ENCODE measurements around the gene KNOP1.

KNOP1 gene

DNA sequence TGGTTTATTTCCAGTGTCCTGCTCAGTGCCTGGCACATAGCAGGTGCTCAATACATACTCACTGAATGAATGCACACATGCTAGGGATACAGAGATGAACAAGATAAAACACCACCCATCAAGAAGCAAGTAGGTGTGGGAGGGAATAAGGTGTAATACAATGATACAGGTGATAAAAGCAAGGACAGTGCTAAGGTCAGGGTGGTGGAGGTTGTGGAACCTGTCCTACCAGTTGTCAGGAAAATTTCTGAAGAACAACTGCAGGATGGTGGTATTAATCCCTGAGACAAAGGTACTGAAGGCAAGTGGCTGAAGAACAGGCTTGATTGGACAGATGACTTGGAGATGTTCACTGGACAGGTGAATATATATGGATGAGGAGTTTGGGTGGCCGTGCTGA is 1.8 kb downstream of the KNOP1 start:
- no peak overlapping the region for H3K27ac ChIP-seq
- TF ChIP-seq, protein P1, sequence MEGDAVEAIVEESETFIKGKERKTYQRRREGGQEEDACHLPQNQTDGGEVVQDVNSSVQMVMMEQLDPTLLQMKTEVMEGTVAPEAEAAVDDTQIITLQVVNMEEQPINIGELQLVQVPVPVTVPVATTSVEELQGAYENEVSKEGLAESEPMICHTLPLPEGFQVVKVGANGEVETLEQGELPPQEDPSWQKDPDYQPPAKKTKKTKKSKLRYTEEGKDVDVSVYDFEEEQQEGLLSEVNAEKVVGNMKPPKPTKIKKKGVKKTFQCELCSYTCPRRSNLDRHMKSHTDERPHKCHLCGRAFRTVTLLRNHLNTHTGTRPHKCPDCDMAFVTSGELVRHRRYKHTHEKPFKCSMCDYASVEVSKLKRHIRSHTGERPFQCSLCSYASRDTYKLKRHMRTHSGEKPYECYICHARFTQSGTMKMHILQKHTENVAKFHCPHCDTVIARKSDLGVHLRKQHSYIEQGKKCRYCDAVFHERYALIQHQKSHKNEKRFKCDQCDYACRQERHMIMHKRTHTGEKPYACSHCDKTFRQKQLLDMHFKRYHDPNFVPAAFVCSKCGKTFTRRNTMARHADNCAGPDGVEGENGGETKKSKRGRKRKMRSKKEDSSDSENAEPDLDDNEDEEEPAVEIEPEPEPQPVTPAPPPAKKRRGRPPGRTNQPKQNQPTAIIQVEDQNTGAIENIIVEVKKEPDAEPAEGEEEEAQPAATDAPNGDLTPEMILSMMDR (conservative IDR thresholded peaks at IDR 0.05; ENCODE audit: low read depth) = no peak
- ChIA-PET CTCF (no interaction called here), POLR2A (ENCODE audit: low non-redundant PET) (no interaction called here)
- DNase-seq (ENCODE audit: low spot score) = peak; percentile 46

GRCh38 chr16:19715566-19715965 is 2.5 kb downstream of the KNOP1 start:
- H3K27ac ChIP-seq = peak overlapping the region; percentile 39
- TF ChIP-seq, protein P1 (conservative IDR thresholded peaks at IDR 0.05; ENCODE audit: low read depth) = no peak
- peak; percentile 53 for DNase-seq (ENCODE audit: low spot score)
- POLR2A ChIA-PET (ENCODE audit: low non-redundant PET) = no interaction called here
- CTCF ChIA-PET = no interaction called here

DNA sequence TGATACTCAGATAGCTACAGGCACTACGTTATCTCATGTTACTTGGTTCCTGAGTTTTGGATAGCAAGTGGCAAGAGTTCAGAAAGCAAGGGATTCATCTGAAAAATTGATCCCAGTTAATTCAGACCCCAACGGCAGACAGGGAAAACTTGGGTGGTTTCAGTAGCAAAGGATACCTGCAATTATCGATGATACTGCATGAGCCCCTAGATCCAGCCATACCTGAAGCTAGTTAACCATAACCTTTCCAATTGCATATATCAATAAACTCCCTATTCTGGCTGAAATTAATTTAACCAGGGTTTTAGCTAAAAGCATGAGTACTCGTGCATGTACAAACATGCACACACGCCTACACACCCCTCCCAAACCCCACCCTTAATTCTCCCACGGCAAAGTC is 4.3 kb downstream of the KNOP1 start:
- TF ChIP-seq, protein P1 (conservative IDR thresholded peaks at IDR 0.05; ENCODE audit: low read depth) = no peak
- DNase-seq (ENCODE audit: low spot score) = no peak
- no peak overlapping the region for H3K27ac ChIP-seq
- POLR2A ChIA-PET (ENCODE audit: low non-redundant PET) = interaction anchor here (0.6 kb wide), 1 partner anchor 60 kb away, joined by 8 read pairs; no protein-coding TSS in a partner anchor
- CTCF ChIA-PET = no interaction called here

DNA sequence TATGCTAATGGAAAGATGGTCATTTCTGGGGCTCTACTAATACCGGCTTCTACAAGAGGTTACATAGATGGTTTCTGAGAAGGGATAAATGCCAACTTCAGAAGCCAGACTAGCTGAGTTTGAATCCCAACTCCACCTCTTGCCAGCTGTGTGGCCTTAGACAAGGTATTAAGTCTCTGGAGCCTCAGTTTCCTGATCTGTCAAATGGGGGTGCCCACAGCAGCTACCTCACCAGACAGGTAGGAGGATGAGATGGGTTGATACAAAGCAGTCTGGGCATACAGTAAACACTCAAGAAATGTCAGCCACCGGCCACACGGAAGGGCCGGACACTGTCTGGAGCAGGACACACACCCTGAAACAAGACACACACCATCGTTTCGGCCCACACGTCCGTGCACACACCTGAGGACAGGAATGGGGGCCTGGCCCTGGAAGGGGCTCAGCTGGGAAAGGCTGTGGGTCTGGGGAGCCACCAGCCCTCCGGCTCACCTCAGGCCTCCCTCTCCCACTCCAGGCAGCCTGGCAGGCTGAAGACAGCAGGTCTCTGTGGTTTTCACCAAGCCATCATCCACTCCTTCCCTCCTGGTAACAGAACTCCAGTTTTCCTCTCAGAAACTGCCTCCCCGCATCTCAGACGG is 5.5 kb downstream of the KNOP1 start:
- ChIA-PET CTCF (no interaction called here), POLR2A (ENCODE audit: low non-redundant PET) (no interaction called here)
- no peak for DNase-seq (ENCODE audit: low spot score)
- TF ChIP-seq, protein P1 (conservative IDR thresholded peaks at IDR 0.05; ENCODE audit: low read depth) = no peak
- H3K27ac ChIP-seq = no peak overlapping the region

GRCh38 chr16:19711643-19712042 is 6.4 kb downstream of the KNOP1 start:
- CTCF ChIA-PET = interaction anchor here (0.6 kb wide), 1 partner anchor 34 kb away, joined by 3 read pairs; no protein-coding TSS in a partner anchor
- no peak overlapping the region for H3K27ac ChIP-seq
- TF ChIP-seq, protein P1 (conservative IDR thresholded peaks at IDR 0.05; ENCODE audit: low read depth) = no peak
- no peak for DNase-seq (ENCODE audit: low spot score)
- POLR2A ChIA-PET (ENCODE audit: low non-redundant PET) = no interaction called here

GRCh38 chr16:19710991-19711545 is 7.0 kb downstream of the KNOP1 start:
- no peak for DNase-seq (ENCODE audit: low spot score)
- no peak overlapping the region for H3K27ac ChIP-seq
- TF ChIP-seq, protein P1 (conservative IDR thresholded peaks at IDR 0.05; ENCODE audit: low read depth) = no peak
- POLR2A ChIA-PET (ENCODE audit: low non-redundant PET) = no interaction called here
- CTCF ChIA-PET = no interaction called here
